ENCODE results near the gene CHML.

CHML gene

DNA sequence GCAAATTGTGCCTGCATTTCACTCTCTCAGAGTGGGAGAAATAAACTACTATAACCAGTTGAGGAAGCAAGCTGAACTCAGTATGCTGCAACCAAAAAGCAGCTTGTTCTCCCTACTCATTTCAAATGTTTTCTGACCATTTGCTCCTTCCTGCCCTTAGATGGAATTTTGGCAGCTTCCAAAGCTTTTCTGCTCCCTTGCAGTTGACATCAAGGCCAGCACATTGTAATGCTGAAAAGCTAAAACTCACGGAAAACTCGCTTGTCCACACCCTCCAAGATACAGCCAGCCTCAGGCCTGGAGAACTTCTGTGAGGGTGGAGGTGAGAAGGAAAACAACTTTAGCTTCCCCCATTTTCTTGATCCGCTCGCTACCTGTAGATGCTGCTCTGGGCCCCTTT lies 5.0 kb upstream of the CHML start:
- DNase-seq = no peak

DNA sequence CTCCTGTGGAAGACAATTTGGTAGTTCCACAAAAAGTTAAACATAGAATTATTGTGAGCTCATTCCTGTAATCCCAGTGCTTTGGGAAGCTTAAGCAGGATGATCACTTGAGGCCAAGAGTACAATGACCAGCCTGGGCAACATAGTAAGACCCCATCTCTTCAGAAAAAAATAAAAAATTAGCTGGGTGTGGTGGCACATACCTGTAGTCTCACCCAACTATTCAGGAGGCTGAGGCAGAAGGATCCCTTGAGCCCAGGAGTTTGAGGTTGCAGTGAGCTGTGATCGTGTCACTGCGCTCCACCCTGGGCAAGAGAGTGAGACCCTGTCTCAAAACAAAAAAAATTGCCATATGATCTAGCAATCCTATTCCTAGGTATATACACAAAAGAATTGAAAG lies 4.1 kb upstream of the CHML start:
- DNase-seq = no peak

DNA sequence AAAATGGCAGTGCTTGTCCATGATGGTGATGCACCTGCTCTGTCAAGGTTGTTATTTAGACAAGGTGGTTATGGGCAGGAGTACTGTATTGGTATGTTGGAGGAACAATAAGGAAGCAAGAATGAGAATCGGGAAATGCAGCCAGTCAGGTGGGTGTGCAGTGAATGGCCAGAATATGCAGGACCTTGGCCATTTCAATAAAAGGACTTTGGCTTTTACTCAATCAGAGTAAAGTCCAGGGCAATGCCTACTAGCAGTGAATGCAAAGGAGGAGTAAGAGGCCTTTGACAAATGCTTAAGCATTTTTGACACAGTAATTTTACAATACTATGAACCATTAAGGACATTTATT lies 2.4 kb upstream of the CHML start:
- no peak for DNase-seq

DNA sequence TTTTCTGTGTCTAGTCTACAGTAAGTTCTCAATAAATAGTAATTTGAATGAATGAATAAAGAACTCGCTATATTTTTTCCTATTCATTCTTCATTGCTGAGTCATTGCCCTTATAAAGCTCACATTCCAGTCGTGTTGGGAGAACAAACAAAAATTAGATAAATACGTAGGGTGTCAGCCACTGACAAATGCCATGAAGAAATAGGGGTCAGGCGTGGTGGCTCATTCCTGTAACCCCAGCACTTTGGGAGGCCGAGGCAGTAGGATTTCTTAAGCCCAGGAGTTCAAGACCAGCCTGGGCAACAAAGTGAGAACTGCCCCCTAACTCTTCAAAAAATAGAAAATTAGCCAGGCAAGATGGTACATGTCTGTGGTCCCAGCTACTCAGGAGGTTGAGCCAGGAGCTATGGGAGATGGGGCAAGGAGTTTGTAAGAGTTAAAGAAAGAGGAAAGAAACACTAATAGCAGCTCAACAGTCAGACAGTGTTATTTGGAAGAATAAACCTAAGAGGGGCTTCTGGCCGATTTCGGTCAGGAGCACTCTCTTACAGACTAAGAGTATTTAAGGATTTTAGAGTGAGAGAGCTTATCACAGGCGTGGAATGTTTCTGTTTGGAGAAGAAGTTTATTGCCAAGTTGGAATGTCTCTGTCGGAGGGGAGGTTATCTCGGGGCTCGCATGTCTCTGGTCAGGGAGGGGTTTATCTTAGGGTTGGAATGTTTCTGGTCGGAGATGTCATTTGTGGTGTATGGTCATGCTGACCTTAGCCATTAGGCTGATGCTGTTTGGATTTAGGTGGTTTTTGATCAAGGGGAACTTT lies 1.8 kb upstream of the CHML start:
- no peak for DNase-seq

DNA sequence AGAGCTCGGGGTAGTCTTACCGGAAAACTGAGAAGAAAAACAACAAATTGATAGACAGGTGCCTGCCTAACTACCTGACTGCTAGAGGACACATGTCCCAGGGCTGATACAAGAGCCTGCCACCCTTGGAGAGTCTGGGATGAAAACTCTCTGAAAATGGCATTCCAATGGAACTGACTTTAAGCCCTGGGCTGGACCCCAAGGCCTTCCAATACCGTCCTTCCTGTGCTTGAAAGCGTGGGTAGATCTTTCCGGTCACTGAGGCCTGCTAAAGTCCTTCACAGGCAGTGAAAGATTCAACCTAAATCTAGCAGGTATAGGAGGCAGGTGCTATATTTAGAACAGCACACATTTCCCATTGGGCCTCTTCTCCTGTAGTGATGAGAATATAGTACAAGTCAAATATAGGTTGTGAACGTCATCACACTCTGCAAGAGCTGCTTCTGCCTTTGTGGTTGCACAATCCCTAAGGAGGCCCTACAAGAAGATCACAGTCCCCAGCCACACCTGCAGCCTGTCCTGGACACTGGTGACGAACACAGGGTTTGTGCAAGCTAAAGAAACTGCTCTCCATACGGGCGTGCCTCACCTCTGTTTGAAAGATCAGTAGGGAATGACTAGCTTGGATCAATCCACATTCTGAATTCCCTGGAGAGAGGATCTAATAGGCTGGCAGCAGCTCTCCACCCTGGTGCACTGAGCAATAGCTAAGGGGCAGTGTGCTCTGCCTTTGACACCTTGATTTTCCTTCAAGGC lies 876 bp upstream of the CHML start:
- no peak for DNase-seq

DNA sequence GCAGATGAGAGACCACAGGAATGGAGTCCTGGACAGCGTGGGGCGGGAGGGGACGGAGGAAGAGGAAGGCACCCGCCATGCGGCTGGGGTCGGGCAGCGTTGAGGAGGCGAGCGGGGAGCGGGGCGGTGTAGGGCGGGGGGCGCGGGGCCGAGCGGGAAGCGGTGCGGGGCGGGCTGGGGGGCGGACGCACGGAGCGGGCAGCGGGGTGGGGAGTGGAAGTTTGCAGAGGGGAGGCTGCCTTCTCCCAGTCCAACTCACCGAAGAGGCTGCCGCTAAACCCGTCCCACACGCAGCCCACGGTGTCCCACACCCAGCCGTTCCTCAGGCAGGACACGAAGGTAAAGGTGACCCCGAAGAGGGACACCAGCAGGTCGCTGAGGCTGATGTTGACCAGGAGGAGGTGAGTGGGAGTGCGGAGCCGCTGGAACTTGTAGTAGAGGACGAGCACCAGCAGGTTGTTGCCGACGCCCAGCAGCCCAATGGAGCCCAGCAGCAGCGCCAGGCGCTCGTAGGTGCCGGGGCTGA lies 483 bp downstream of the CHML start:
- peak; percentile 65 for DNase-seq

DNA sequence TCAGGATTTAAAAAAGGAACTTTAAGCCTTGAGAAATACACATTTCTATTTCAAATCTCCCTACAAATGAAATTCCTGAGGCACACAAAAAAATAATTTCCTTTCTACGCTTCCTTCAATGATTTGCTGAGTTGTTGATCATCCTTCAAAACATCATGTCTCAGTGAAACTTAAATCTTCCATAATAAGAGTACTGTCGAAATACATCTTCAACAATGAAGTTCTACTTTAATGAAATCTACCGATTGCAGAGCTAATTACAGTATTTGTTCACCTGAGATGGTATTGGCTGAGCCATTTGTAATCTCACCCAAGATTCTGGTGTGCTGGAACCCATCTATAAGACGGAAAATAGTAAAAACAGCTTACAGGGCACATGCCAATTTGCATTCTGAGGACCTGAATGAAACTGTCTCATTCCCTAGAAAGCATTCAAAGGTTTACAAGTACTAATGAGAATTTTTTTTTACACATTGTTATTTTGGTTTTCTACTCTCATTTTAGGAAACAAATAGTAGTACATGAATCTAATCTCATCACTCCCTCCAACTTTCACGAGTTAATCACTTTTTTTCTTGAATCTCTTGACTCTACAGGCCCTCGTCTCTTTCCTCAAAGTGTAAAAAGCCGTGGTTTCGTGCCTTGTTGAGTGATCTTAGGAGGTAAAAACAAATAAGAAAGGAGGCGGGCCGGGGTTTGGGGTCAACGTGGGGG lies 1.1 kb downstream of the CHML start:
- no peak for DNase-seq

DNA sequence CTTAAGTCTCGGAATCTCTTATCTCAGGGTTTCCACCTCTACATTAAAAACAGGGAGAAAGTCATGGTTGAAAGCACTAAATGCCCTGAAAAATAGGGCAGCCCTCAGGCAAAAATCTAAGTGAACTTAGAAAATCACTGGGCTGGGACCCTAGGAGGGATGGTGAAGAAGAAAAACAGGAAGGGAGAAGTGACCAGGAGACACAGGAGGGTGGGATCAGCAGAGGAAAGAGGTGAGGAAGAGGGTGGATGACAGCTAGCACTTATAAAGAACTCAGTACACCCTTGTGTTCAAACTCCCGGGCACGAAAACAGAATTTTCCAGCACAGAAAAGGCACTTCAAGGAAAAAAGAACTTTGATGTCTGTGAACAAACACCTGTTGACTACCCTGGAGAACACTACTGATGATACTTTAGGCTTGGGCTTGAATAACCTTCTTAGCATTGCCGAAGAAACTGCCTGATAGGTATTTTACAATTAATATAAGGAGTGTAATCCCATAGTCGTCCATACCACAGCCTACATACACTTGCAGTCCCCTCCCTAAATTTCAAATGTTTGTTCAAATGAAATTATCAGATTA lies 2.0 kb downstream of the CHML start:
- no peak for DNase-seq

DNA sequence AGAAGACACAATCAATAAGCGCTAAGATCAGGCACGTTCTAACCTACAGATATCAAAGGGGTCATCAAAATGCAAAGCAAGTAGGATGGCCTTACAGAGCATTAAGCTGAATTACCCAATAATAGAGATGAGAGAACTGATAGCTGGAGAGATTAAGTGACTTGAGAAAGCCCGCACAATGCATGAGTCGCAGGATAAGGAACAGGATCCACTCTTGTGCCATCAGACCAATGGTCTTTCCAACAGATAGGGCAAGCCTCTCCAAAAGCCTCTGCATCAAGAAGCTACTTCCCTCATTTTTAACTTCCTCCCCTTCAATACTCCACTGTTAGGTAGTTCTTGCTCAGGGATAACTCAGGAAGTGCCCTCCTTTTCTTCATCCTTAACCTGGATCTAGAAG lies 2.6 kb downstream of the CHML start:
- no peak for DNase-seq

DNA sequence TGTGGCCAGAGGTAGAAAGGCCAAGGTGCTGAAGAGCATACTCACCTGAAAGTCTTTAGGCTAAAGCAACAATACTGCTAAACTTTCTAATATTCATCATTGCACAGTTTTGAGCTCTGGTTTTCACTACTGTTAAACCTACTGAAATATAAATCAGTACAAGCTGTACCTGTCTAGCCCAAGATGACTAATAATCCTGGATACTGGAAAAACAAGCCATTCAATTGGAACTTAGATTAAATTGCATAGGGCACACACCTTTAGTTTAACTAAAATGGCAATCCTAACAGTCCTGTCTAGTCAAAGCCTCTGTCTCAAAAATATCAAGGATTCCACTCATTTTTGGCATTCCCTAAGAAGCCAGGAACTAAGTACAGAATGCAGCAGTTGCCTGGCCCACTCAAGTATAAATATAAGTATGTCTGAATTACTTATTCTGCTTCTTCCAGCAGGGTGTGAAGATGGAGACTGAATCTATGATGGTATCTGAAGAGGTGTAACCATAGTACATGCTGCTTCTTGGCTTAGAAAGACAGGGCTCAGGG lies 3.1 kb downstream of the CHML start:
- DNase-seq = no peak

DNA sequence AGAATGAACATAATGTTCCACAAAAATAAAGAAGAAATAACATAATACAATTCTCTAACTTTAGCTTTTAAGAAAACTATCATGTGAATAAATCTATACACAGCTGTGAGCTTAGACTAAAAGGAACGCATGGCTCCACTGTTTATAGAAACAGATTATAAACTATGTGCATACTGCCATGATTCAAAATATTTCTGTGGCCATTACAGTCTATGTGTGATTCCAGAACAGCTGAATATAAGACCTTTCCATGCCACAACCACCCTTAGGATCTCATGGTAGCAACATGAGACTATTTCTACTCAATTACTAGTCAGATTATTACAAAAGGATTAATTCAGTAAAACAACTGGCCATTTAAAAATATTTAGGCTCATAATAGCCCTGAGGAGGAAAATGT lies 3.9 kb downstream of the CHML start:
- no peak for DNase-seq

DNA sequence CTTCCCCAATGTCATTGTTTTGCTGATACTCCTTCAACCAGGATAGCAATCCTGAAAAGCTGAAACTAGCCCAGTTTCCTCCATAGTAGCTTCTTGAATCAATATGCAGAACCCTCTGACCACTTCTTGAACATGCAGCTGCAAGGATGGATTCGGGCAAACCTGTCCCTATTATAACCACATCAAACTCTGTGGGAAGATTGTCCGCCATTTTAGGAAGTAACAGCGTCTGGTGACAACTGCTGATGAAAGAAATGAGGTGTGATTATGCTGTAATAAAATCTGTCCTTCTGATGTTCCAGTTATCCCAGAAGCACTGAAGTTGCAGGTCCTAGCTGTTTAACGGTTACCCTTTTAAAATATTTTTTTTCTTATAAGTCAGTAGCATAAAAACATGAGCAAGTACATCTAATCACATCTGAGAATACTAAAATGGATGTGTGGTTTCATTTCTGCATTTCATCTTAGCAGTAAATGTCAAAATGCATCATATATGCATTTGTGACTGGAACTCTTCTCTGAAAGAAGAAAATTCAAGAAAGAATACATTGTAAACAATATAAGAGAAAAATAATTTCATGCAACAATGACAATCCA lies 4.5 kb downstream of the CHML start:
- no peak for DNase-seq

DNA sequence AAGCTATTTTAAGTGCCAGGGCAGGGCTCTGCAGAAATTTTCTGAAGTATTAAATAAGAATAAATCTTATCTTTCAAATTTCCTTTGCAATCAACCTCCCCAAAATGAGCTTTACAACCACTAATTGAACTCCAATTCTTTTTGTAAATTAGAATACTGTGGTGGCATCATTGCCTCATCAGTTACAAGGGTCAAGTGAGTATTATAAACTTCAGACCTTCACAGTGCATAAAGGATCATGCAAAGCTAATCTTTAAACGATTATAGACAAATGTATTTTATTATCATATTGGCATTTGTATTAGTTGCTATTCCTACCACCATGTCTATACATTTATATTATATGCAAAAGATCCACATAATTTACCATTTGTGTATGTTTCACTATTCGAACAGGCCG lies 7.2 kb downstream of the CHML start:
- no peak for DNase-seq

DNA sequence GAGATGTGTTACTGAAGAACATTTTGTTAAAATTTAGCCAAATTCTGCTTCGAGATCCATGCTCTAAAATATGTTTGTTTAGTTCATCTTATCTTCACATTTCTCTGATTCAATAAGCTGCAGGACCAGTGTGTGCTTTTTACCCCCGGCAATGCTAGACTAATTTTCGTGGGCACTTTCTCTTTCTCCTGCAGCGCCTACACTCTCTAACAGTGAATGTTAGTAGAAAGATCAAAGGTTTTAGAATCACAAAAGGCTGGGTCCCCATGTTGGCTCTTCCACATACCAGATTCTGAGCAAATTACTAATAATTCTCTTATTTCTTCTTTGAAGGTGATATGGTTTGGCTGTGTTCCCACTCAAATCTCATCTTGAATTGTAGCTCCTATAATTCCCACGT lies 8.5 kb downstream of the CHML start:
- DNase-seq = no peak

DNA sequence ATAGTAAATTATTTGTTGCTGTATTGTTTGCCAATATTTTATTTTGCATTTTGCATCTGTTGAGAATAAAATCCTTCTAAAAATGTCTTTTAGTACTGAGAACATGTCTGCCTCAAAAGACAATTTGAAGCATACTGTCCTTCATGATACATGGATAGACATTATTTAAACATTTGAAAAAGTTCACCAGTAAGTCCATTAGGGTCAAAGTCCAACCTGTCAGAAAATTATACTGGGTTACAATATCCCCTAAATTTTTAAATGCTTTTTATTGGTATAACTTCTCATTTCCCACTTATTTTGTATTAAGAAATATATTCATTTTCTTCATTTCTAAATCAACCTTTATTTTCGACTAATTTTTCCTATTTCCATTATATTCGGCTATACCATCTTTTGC lies 9.3 kb downstream of the CHML start:
- no peak for DNase-seq

DNA sequence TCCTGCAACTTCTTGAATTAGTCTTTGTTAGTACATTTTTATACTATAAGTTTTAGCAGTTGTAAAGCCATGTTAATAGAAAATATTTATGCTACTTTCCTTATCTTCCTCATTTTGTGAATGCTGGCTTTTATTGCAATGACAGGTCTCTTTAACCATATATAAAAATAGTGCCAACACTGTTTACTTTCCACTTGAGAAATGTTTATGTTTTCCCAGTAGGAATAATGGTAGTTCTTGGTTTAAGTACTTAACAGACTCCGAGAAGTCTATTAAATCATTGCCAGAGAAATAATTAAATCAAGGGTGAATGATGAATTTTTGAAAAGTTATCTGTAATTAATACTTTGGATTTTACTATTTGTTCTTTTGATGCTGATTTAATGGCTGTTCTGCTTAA lies 9.7 kb downstream of the CHML start:
- no peak for DNase-seq

DNA sequence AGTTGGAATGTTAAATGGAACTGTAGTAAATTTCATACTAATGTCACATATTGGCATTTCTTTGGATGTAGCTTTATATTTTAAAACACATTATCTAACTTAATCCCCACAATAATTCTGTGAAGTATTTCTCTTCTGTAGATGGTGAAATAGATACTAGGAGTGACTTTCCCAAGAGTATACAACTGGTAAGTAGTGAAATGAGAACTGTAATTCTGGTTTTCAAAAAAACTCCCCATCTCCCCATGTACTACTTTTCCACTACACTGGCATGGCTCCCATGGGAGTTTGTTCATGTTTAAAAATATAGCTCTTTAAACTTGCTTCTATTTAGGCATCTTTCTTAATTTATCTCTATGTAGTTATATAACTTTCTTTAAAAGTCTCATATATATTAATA lies 10.2 kb downstream of the CHML start:
- no peak for DNase-seq

DNA sequence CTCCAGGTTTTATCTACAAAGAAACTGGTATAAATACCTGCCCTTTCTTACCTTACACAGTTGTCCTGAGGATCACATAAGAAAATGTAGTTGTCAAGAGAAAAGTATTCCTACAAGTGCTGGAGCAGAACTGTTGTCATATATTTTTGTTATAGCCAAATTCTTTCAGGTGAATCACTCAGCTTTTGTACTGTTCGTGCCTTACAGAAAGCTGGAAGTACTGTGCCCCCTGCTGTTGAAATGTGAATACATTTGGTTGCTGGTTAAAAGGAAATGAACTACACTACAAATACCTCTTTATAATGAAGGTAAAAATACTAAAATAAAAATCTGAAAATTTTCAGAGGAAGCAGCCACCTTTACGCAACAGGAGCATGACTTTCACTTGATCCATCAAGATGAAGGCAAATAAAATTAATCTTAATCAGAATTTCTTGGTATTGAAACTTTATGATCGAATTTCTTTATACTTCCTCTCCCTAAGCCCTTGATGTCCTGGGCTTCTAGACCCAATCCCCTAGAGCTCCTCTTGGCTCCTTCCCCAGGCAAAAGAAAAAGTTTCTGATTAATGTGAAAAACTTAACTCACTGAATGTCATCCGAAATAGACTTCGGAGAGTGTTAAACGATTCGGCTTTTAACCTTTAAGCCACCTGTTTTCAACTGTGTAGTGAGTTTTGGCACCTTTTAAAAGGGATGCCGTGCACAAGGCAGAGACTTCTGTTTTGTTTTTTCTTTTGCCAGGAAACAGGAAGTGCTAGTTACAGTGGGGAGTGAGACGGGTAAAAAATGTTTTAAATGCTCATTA lies 12.5 kb downstream of the CHML start:
- DNase-seq = no peak

DNA sequence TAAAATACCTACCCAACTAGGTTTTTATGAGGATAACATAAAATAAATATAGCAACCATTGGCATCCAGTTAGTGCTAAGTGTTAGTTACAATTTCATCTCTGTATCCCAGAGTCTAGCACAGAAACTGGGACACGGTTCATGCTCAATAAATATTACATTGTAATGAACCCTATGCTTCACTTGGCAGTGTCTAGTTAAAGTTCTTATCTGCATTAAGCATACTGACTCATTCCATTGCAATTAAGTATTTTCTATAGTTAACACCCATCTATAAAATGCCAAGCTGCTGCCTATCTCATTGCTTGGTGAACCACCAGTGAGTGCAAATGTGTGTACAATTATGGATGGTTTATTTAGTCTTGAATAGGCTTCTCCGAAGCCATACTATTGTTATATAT lies 15.2 kb downstream of the CHML start:
- no peak for DNase-seq

DNA sequence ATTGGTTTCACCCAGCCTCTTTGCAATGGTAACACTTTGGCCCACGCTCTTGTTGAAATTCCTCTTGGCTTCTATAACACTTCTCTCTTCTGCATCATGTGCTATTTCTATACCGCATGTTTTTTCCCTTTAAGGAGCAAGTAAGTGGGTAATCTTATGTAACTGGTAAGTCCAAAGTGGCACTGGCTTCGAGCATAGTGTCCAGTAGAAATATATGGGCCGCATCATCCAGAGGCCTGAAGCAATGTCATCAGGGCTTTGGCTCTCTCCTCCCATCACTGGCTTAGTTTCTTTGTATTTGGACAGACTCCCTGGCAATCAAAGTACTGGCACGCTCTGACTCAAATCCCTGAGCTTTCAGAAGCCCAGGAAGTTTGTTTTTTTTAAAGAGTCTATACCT lies 17.5 kb downstream of the CHML start:
- DNase-seq = no peak

DNA sequence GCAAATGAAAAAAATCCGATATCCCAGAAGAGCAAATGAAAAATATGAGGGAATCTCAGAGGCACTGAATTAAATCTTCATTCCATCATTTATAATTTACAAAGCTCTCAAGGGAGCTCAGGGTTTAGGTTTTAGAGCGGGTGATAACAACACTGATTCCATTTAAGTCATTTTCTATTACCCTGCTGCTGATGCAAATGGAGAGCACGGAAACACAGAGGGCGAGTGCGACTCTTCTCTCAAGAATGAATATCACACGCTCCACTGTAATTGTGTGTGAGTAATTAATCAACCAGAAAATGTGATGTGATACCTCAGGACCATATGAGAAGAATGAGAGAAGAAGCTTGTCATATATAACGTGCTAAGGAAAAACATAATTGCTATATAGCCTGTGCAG lies 22.7 kb downstream of the CHML start:
- DNase-seq = no peak
